ENCODE measurements around the gene VARS1. TPM values are rescaled to one million over a fixed set of nuclear protein-coding genes. Genes with fewer than 3 reads are reported as not detected.

Gene VARS1
- total and polyA plus RNA-seq, 2 of the 4 experiments (the other 2 are of a cell fraction): 41.2 to 42.0 TPM

DNA sequence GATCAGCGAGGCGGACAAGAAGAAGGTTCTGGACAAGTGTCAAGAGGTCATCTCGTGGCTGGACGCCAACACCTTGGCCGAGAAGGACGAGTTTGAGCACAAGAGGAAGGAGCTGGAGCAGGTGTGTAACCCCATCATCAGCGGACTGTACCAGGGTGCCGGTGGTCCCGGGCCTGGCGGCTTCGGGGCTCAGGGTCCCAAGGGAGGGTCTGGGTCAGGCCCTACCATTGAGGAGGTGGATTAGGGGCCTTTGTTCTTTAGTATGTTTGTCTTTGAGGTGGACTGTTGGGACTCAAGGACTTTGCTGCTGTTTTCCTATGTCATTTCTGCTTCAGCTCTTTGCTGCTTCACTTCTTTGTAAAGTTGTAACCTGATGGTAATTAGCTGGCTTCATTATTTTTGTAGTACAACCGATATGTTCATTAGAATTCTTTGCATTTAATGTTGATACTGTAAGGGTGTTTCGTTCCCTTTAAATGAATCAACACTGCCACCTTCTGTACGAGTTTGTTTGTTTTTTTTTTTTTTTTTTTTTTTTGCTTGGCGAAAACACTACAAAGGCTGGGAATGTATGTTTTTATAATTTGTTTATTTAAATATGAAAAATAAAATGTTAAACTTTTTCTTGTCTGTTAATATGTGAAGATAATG lies 34.2 kb upstream of the VARS1 start:
- intact Hi-C loops (cut with micrococcal nuclease): loop anchor here (1.0 to 5.0 kb wide), 7 partner anchors 57 to 282 kb away; partner anchors contain the start of genes ABHD16A, ATP6V1G2, C6orf47 and DDAH2
- no peak overlapping the region for H2BK15ac ChIP-seq (ENCODE audit: low read depth, low read length)

More for the DNA sequence above, 34.2 kb upstream of the VARS1 start:
- in situ Hi-C loops (cut with MboI; ENCODE audit: low sequenced_read_pairs) (loop anchor here (10.0 kb wide), 2 partner anchors 145 to 285 kb away; partner anchors contain the start of genes ATP6V1G2, DDX39B, LY6G5C and NFKBIL1), dilution Hi-C loops (cut with HindIII; ENCODE audit: low sequenced_read_pairs, unreplicated experiment) (no loop called here)
- peak overlapping the region; percentile 94 for H3K9ac ChIP-seq (ENCODE audit: low read depth, low read length)
- peak overlapping the region; percentile 73 for H2BK5ac ChIP-seq (ENCODE audit: low read depth, low read length, poor library complexity, severe bottlenecking)
- no peak overlapping the region for H4K8ac ChIP-seq (ENCODE audit: low read depth in 2 of 2, low read length in 2 of 2)
- peaks cover 6 to 19% of the 10 kb centered on the region in 2 experiments; a peak in 2 of 4 replicates for H3K79me1 ChIP-seq (ENCODE audit: low read depth in 1 of 2, low read length in 2 of 2)
- ChIA-PET CTCF (interaction anchor here (0.7 to 1.0 kb wide), 2 partner anchors 89 to 132 kb away, joined by 3 read pairs; no protein-coding TSS in a partner anchor), POLR2A (ENCODE audit: unreplicated experiment) (no interaction called here)
- no peak overlapping the region for H4K5ac ChIP-seq (ENCODE audit: low read depth, low read length)
- H2AK5ac ChIP-seq (ENCODE audit: low read depth, low read length): no peak overlapping the region
- no peak overlapping the region for H4K91ac ChIP-seq (ENCODE audit: insufficient read depth, low read depth, low read length)
- peak overlapping the region; percentile 81 for H3K4me3 ChIP-seq (ENCODE audit: insufficient read depth, low read depth, low read length)
- H3K9me3 ChIP-seq (ENCODE audit: control insufficient read depth, insufficient read depth, low read length): no peaks in the 10 kb centered on the region
- no peak overlapping the region for H3K4ac ChIP-seq (ENCODE audit: low read depth, low read length)
- H2AFZ ChIP-seq (replicated peaks; ENCODE audit: low read length, poor library complexity): no peak overlapping the region
- peaks cover 7% of the 10 kb centered on the region for H3K4me1 ChIP-seq (ENCODE audit: control insufficient read depth, insufficient read depth, low read length)
- no peak overlapping the region for H2AK9ac ChIP-seq (replicated peaks; ENCODE audit: low read depth, low read length, poor library complexity)
- H3K56ac ChIP-seq (ENCODE audit: extremely low read depth, insufficient read depth, low read length): peak overlapping the region; percentile 52; the same call in 1 of the 2 replicates
- BruUV-seq (replicated peaks): no TSS peak
- DNase-seq (peak; percentile 56), ATAC-seq (ENCODE audit: low read depth) (no peak)
- H3K18ac ChIP-seq (ENCODE audit: low read depth, low read length): no peak overlapping the region
- H3K14ac ChIP-seq (replicated peaks; ENCODE audit: low read depth, low read length): peak overlapping the region; percentile 37
- no peak overlapping the region for H3K27ac ChIP-seq (ENCODE audit: insufficient read depth, low read length)
- no peak overlapping the region for H2BK120ac ChIP-seq (ENCODE audit: low read depth, low read length)
- H4K20me1 ChIP-seq (ENCODE audit: insufficient read depth, low read length): peaks cover 9% of the 10 kb centered on the region
- no peak overlapping the region for H2BK20ac ChIP-seq (ENCODE audit: low read depth, low read length)
- no peaks in the 10 kb centered on the region for H3K36me3 ChIP-seq (ENCODE audit: control insufficient read depth, insufficient read depth, low read length)
- TF ChIP-seq, protein P1, sequence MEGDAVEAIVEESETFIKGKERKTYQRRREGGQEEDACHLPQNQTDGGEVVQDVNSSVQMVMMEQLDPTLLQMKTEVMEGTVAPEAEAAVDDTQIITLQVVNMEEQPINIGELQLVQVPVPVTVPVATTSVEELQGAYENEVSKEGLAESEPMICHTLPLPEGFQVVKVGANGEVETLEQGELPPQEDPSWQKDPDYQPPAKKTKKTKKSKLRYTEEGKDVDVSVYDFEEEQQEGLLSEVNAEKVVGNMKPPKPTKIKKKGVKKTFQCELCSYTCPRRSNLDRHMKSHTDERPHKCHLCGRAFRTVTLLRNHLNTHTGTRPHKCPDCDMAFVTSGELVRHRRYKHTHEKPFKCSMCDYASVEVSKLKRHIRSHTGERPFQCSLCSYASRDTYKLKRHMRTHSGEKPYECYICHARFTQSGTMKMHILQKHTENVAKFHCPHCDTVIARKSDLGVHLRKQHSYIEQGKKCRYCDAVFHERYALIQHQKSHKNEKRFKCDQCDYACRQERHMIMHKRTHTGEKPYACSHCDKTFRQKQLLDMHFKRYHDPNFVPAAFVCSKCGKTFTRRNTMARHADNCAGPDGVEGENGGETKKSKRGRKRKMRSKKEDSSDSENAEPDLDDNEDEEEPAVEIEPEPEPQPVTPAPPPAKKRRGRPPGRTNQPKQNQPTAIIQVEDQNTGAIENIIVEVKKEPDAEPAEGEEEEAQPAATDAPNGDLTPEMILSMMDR (conservative IDR thresholded peaks at IDR 0.05; ENCODE audit: low read depth, low read length): peak; percentile 63
- no peak for TF ChIP-seq BHLHE40 (IDR thresholded peaks at IDR 0.05; ENCODE audit: low read depth, low read length)
- TF ChIP-seq, protein P2, sequence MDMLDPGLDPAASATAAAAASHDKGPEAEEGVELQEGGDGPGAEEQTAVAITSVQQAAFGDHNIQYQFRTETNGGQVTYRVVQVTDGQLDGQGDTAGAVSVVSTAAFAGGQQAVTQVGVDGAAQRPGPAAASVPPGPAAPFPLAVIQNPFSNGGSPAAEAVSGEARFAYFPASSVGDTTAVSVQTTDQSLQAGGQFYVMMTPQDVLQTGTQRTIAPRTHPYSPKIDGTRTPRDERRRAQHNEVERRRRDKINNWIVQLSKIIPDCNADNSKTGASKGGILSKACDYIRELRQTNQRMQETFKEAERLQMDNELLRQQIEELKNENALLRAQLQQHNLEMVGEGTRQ (IDR thresholded peaks at IDR 0.05; ENCODE audit: low read depth, low read length): no peak
- peak; percentile 75 for TF ChIP-seq SMC3 (IDR thresholded peaks at IDR 0.05; ENCODE audit: low read depth, low read length)
- peak; percentile 74 for TF ChIP-seq RAD21 (IDR thresholded peaks at IDR 0.05; ENCODE audit: low read length)
- H3K23ac ChIP-seq (ENCODE audit: low read depth, low read length): peak overlapping the region; percentile 40; the same call in 1 of the 2 replicates
- WGBS, 2 experiments (ENCODE audit: extremely low coverage in 2 of 2, insufficient read length in 1 of 2): no CpG with 5 or more reads among the region's 15 CpGs
- no peaks in the 10 kb centered on the region for H3K27me3 ChIP-seq (ENCODE audit: control insufficient read depth, insufficient read depth, low read length)
- H3K9me1 ChIP-seq (ENCODE audit: insufficient read depth, low read length): no peaks in the 10 kb centered on the region
- peak overlapping the region; percentile 98 for H3K4me2 ChIP-seq (ENCODE audit: low read depth, low read length)

Data from IMR-90 (cell line).